T-helper 2 cell (primary cell): Measurements from ENCODE around the gene PLEKHA8.
A peak's percentile ranks its signal among the peaks of the same experiment; 100 is the strongest.

ENCODE experiments used
- DNase-seq, 5 experiments: peaks; one replicate each; pipeline versions ENCODE4 v3.0.0 to v3.0.0-alpha.2; 2012 to 2022

PLEKHA8 gene

DNA sequence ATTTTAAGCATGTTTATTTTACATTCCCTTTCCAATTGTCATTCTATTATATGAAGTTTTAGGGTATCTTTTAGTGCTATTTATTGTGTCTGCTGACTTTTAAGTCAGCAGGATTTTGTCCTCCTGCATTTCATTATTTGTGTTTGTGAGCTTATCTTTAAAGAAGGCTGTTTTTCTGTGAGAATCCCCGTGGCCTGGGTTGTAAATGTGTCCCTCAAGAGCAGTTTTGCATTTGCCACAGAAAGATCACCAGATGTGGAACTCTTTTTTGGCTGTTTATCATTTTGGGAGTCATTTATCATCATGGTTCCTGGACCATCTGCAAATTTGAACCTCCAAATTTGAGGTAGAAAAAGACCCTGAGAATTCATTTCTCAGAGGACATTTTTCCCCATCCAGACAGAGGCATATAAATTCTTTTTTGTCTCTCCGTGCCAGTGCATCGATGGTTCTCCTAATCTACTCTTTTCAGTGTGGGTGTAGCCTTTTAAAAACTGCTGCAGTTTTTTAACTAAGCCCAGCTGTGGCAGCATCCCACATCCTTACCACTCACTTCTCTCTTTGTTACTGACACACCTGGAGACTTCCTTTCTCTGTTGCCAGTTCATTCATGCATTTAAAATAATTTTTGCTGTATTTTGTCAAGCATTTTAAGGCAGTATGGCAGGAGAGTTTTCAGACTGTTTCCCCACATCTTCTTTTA is 86.5 kb downstream of the PLEKHA8 start:
- DNase-seq, result no peak

DNA sequence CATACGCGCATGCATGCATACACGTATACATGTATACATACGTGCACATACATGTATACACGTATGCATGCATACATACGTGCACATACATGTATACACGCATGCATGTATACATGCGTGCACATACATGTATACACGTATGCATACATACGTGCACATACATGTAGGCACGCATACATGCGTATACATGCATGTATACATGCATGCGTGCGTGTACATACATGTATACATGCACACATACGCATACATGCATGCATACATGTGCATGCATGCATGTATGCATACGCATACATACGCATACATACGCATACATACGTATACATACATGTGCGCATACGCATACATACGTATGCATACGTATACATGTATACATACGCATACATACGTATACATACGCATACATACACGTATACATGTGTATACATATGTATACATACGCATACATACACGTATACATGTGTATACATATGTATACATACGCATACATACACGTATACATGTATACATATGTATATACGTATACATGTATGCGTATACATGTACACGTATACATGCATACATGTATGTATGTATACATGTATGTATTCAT is 87.6 kb downstream of the PLEKHA8 start:
- no peak for DNase-seq

DNA sequence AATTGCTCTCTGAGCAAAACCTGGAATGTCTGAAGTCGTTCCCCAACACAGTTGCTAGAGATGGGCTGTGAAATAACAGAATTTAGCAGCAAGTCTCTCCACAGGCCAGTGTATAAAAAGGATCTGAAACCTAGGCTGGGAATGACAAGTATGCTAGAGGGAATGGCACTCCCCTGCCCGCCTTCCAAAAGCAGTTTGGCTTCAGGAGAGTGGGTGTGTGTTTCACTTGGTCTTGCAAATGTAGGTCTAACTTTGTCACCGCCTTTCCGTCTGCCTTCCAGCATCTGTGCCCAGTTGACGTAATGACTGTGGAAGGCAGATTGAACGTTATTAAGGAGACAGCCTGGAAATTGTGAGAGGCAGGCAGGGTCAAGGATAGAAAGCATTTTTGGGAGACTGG is 88.6 kb downstream of the PLEKHA8 start:
- no peak for DNase-seq

DNA sequence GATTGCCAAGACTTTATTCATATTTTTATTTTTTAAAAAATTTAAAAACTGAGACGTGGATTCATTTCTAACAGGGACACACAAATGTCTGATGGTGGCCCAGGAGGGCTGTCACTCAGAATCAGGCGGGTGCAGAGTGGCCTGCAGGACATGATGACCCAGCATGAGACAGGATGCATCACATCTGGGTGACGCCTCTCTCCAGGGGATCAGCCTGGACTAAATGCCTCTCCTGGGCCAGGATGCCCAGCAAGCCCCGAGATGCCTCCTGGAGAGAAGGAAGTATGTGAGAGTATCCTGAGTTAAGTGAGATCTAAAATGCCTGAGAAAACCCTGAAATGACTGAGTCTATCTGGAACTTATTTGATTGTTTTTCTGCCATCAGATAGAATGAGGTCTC is 89.7 kb downstream of the PLEKHA8 start:
- DNase-seq, result no peak

DNA sequence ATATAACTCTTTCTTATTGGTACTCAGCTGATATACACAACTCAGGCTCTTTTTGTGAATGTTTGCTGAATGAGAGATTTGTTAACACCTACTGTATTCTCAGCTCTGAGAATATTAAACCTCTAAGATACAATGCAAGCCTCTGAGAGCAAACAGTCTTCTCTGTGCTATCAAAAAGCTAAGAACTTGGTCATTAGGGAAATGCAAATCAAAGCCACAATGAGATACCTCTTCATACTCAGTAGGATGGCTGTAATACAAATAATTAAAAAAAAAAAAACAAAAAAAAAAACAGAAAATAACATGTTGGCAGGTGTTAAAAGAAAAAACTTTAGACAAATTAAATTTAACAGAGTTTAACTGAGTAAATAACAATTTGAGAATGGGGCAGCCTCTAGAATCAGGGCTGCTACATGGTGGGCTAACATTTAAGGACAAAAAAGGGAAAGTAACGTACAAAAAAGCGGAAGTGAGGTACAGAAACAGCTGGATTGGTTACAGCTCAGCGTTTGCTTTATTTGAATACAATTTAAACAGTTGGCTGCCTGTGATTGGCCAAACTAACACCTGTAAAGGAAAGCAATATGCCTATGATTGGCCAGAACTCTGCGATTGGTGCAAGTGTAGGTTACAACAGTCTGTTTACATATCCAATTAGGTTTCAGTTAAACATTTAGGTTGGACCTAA is 91.8 kb downstream of the PLEKHA8 start:
- DNase-seq, result no peak

DNA sequence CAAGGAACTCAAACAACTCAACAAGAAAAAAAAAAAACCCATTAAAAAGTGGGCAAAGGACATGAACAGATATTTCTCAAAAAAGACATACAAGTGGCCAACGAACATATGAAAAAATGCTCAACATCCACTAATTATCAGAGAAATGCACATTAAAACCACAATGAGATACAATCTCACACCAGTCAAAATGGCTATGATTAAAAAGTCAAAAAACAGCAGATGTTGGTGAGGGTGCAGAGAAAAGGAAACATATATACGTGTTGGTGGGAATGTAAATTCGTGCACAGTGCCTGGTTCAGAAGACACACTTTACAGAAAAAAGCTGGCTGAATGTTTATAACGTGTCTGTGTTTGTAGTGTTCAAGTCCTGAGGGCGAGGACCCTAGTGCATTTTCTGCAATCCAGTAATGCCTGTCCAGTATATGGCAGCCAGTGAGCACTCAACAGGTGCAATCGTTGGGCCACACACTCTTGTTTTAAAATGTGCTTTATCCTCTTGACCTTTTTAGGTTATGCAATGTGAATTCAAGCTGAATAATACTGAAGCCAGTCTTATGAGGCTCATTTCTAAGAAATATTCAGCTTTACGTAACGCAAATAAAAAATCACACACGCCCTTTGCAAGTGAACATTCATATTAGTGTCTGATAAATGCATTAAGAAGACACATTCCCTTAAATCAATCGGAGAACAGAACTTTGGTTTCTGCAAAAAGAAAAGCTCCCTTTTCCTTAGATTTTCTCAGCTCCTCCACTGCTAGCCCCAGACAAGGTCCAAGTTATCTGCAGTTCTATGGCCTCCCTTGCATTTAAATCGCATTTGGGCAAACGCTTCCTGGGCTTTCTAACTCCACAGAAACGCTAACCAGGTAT is 105.8 kb downstream of the PLEKHA8 start:
- no peak for DNase-seq

DNA sequence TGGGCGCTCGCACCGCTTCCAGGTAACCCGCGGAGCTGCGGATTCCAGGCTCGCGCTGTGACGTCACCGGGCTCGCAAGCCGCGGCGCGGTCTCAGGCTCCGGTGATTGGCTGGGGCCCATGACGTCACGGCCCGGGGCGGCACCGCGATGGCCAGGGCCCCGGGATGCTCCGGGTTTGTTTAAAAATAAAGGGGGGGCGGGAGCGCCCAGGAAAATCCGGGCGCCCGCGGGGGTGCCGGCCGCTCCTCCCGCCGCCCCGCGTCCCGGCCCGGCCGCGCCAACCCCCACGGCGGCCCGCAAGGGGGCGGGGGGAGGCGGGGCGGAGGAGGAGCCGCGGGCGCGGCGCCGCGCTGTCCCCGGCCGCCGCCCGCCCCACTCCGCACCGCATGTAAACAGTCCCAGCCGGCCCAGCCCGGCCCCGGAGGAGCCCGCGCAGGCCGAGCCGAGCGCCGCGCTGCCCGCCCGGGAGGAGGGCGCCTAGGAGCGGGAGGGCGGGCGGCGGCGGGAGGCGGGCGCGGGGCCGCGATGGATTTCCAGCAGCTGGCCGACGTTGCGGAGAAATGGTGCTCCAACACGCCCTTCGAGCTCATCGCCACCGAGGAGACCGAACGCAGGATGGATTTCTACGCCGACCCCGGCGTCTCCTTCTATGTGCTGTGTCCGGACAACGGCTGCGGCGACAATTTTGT is 106.5 kb downstream of the PLEKHA8 start, which contains the start of gene MTURN:
TSS of gene MTURN (plus strand) at position 376 of the 690 bp plus-strand sequence. CDS start at position 527, 151 bp downstream.
- DNase-seq, result peak; percentile 76 to 91 (median 84)

DNA sequence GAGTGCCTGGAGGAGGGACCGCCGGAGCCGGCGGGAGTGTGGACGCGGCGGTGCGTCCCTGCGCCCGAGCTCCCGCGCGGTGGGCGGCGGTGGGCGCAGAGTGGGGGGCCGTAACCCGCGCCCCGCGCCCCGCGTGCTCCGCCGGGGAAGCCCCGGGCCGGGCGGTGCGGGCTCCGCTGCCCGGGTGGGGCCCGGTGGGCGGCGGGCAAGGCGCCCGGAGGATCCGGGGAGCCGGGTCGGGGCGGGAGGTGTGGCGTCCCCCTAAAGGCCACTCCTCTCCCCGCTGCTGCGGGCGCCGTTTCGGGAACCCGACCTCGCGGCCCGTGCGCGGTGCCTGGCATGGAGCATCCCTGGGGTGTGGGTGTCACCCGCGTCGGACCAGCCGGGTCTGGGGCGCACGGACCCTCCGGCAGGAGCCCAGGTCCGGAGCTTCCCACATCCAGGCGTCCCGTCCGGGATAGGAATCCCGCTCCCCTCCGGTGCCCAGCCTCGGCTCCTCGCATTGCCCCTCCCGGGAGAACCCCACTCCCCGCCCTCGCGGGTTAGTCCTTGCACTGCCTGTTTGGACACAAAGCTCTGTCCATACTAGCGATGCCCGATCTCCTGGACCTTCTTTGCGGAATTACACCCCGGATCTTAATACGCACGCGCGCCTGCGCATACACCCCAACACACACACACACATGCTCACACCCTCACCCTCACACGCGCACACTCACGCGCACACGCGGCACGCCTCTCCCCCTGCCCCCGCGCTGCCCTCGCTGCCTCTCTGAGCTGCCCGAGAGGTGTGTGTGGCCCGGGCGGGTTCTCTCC is 107.3 kb downstream of the PLEKHA8 start:
- DNase-seq, result peak in 4 of 5 experiments; percentile 21 to 82 (median 32)

DNA sequence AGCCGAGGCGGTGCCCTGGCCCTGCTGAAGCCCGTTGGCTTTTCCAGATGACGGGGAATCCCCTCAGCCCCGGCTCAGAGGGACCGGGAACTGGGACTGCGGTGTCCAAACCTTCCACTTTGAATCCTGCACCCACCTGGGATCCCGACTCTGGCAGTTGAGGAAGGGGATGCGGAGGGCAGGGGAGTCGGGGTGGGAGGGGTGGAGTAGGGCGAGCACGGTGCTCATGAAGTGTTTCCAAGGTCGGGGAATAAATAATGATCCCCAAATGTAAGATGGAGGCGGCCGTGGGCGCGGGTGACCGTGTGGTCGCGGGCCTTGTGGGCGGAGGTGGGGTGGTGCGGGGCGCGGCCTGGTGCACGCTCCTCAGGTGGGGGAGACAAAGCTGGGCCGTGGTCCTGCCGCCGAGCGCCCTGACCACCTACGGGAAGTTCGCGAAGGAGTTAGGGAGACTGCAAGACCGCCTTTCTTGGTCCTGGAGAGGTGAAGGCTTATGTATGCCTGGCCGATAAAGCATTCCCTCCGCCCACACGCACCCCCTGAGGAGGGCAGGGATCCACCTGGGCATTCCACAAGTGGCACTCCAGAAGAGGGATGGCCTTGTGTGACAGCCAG is 108.0 kb downstream of the PLEKHA8 start:
- DNase-seq, result no peak

DNA sequence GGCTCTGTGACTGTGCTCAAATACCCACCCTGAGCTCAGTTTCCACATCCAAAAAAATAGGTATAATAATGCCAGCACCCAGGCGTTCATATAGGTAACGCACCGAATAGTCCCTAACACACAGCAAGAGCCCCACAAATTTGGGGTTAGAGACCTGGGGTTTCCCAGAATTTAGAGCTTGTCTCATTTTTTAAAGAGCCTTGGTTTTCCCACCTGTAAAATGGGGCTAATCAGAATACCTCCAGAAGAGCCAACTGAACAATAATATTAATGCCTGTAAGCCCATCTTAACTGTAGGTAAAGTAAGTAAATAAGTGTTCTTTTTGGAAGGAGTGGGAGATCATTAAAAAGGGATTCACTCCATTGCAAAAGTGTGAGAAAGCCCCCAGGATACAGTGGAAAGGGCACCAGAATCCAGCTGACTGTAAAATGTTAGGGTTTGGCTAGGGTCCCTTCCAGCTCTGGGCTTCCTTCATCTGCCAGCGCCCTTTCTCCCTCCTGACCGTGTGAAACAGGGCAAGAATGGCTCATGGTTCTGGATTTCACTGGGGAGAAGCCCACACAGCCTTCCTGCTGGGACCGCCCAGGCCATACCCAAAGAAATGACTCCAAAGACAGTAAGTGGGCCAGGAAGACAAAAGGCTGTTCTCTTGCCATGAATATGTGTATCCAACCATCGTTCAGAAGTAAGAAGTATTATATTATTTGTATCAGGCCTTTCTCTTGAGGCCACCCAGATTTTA is 108.7 kb downstream of the PLEKHA8 start:
- no peak for DNase-seq

DNA sequence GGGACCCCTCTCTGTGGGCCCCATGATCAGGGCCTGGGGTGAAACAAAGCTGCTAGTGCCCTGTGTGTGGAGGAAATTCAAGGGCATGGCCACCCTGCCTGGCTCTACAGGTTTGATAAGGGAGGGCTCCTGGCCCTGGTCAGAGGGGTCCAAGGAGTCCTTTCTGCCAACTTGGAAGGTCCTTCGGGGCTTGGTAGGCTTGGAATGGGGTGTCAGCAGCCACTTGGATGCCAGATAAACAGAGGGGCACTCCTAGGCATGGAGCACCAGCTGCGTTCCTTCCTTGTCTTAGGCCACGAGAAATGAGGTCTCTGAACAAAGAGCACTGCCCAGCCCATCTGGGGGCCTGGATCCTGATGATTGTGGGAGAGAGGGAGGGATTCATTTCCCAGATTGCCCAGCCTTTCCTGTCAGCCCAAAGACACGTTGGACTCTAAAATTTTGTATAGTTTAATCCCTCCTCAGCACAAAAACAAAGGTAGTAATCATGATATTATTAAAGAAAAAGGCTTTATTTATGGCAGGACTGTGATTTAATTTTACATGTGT is 111.7 kb downstream of the PLEKHA8 start:
- no peak for DNase-seq

DNA sequence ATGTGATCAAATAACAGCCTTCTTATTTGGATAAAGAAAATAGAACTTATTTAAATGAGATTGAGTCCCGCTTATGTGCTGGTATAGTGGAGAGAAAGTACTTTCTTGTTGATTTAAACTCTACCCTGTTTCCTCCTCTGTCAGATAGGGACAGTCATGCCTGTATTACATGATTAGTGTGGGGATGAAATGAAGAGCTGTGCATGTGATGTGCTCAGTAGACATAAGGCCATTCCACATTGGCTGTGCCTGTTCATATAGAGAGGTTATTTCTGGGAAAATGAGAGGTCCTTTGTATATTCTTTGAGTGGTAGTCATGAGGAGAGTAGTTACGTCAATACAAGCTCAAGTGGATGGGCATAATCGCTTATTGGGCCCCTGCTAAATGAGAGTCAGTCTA is 112.2 kb downstream of the PLEKHA8 start:
- no peak for DNase-seq

DNA sequence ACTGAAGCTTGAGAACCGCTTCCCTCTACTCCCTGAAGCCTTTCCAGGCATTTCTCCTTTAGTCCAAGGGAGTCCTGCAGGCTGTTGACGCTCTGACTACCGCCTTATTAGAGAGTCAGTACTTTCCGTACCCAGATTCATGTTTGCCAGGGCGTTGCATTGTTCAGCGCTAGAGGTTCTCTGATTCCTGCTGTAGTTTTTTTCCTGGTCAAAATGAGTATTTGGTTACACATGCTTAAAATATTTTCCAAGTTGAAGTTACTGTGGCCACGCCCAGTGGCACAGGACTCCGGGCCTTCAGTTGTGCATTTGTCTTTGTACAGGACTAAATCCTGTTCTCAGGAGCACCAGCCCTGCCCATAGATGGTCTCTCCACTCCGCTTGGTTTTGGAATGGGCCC is 114.5 kb downstream of the PLEKHA8 start:
- DNase-seq, result no peak

DNA sequence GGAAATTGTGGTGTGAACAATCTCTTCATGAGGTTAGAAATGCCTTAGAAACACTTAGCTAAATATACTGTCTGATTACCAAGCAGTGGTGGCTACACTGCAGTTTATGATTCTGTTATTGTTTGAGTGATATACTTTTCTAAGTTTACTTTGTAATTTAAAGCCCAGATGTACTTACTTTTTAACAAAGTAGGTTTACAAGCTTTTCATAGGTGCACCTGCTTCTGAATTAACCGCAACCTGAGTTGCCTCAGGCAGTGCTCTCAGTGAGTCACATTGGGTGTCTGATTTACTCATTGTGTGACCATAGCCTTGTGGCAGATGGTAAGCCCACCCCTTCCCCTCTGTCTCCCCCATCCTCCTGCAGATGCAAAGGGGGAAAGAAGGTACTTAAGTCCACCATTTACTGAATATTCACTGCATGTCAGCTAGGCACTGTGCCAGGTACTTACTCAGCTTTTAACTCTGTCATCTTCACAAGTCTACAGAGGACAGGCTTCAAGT is 115.6 kb downstream of the PLEKHA8 start:
- DNase-seq, result no peak

DNA sequence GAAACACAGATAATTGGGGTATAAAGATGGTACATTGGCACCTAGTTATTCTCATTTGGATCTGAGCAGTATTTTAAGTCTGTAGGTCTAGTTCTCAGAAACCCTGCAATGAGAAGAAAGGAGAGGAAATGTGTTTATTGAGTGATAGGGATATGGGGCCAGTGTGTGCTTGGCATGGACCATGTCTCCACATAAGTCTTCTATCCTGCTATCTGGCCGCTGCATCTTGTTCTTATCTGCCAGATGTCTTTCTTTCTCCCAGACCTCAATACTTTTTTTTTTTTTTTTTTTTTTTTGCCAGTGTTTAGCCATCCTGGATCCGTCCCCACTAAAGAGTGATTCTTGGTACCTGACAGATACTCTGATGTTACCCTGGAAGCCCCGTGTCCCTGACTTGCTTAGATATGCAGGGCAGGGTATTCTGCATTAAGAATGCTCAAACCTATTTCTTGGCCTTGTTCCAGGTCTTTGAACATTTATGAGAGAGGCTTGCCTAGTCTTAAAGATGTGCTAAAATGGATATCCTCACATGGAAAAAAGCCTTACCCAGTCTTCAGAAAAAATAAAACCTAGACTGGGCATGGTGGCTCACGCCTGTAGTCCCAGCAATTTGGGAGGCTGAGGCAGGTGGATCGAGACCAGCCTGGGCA is 116.6 kb downstream of the PLEKHA8 start:
- no peak for DNase-seq

DNA sequence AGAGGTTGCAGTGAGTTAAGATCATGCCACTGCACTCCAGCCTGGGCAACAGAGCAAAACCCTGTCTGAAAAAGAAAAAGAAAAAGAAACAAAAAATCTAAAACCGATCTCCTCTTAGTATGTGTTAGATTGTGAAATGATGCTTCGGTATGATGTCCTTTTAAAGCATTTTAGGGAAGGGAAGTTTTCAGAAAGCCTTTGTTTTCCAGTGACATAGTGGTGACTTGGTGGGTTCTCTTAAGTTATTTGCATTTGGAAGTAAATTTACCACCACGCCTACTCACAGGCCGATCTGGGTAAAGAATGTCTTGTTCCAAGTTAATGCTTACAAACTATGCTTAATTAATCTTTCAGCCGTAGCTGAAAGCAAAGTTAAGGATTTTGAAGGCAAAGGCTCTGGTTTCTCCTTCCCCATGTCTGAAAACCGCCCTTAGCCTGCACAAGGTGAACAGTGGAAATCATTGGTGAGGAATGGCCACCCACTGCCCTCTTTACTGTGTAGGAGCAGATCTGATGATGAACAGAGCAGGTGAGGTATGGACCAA is 117.3 kb downstream of the PLEKHA8 start:
- no peak for DNase-seq

DNA sequence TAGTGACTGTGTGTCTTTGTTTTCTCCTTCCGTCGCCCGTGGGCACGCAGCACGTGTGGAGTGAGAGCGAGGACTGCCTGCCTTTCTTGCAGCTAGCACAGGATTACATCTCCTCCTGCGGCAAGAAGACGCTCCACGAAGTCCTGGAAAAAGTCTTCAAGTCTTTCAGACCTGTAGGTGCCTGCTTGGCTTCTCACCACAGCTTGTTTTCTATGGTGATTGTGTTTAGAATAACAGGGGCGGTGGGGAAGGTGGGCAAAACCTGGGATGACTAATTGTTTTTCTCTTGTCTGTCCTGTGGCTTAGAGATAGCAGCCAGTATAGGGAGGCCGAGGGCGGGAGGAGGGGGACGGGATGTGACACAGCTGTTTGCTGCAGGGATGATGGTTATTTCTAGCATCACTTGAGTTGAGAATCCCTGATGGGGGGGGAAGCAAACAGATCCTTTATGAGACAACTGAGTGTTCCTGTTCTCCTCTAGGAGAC is 118.0 kb downstream of the PLEKHA8 start:
- no peak for DNase-seq

DNA sequence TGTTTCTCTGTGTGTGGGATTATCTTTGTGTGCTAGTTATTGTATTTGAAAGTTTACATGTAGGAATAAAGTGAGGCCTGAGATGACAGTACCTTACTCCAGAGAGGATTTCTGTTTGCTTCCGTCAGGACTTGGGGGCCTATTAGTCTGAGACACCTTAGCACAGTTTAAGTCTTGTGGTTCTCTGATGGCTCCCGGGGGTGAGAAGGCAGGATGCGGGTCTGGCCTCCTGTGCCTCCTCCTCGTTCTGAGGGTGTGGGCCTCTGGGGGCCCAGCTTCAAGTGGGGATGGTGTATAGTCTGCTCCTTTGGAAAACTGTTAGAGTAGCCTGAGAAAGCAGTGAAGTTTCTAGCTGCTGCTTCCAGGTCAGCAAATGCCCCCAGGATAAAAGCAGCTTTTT is 119.0 kb downstream of the PLEKHA8 start:
- no peak for DNase-seq

DNA sequence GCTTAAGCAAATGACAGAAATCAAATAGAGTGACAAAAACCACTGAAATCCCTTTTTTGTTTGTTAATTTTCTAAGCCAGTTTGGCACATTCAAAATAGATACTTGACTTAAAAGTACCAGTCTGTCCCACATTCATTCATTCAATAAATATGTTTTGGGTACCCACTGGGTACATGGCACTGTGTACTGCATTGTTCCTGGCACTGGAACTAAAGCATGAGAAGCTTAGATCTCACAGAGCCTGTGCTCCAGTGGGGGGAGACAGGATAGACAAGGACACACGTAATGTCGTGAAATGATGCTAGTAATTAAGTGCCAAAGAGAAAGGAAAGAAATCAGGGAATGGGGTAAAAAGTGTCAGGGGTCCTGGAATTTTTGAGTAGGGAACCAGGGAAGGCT is 119.6 kb downstream of the PLEKHA8 start:
- no peak for DNase-seq
